HG03378 (cell line): Measurements from ENCODE around the gene ENTR1.

Experiments
- ATAC-seq: cut with Tn5 transposase; IDR thresholded peaks from one replicate; pipeline ENCODE4 v1.9.1; 2021; ENCODE audit warnings: mild to moderate bottlenecking, moderate library complexity; ENCODE audit not compliant: unreplicated experiment

ENTR1 gene

DNA sequence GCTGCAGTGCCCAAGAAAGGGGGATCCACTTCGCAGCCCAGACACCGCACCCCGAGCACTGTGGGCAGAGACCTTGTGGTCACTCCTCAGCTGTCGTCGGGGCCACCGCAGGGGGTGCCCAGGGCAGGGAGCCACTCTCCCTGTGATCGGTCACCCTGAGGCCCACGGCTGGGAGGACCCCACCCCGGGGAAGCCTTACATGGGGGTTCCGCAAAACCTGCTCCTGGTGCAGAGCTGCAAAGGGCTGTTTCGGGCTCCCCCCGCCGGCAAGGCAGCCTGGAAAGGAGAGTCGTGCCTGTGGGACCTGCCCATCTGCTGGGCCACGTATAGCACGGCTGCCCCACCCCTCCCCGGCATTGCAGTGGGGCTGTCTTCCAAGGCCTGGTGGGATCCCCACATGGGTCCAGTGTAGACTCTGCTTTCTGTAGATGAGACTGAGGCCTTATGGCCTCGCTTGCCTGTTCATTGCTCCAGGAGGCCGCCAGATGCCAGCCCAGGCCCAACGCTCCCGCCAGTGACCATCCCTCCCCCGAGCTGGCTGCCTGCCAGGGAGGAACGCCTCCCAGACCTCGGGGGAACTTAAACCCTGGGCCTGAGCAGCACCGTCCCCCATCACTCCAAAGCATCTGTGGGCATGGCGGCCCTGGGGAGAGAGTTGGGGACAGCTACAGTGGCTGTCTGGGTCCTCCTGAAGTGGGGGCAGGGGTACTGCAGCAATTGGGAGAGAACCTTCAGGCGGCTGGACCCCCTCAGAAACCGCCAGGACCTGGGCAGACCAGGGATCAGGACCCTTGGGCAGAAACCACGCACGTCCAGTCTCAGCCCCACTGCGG is 45.3 kb downstream of the ENTR1 start:
- no peak for ATAC-seq

DNA sequence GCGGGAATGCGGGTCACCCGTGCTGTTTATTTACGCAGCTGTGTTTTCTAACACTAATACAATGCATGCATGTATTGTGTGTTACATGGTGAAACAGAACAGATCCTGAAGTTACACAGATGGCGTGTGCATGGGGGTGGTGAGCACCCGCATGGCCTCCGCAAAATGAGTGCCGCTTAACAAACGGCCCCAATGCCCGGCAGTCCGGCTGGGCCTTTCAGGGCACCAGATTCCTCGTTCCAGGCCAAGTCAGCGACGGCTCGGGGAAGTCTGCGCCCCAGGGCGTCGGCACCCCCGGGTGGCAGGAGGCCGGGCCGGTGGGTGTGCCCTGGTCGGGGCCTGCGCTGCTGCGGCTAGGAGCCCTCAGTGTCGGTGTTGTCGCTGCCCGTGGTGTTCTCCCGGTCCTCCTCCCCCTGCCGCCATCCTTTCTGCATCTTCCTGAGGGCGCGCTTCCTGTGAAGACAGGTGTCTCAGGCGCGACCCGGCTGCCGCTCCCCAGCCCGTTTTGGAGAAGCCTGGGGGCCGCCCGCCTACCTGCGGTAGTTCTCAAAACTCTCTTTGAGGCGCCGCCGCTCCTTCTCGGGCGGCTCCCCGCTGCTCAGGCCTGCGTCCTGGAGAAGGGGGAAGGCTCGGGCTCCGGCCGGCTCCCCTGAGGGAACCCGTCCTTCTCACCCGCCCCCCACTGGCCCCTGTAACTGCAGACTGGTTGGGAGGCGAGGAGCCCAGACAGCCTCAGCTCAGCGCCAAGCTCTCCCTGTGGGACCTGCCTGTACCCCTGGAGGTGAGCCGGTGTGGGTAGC is 46.3 kb downstream of the ENTR1 start:
- peak; percentile 10 for ATAC-seq

DNA sequence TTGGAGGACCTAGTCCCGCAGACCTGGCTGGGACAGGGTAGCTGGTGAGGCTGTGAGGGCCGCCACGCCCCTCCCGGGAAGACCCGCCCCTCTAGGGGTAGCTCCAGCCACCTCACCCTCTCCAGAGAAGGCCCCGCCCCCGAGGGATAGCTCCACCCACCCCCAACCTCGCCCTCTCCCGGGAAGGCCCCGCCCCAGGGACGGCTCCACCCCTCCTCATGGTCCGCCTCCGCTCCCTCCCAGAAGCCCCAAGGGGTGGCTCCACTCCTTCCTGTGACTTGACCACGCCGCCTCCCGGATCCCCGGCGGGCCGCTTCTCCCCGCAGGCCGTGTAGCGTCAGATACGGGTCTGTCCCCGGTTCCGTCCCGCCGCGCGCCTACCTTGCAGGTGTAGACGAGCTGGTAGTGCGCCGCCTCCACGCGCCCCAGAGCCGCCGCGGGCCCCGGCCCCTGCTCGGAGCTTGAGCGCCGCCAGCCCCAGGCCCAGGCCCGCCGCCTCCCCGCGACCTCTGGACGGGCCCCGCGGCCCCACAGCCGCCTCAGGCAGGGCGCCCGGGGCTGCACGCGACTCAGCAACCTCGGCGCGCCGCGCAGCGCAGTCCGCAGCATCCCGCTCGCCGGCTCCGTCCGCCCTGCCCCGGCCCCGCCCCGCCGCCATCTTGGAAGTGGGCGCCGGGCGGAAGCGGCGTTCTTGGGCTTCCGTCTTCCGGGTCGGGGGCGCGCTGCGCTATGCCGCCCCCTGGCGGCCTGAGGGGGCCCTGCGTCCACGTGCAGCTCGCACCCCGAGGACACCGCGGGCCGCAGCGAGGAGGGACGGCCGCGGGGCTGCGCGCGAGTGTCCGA is 47.1 kb downstream of the ENTR1 start, which contains the start of gene DNLZ:
Gene DNLZ, minus strand, starts transcription at position 639 of the 843 bp plus-strand sequence. Its CDS starts 30 bp downstream, at position 609.
- peak; percentile 52 for ATAC-seq

DNA sequence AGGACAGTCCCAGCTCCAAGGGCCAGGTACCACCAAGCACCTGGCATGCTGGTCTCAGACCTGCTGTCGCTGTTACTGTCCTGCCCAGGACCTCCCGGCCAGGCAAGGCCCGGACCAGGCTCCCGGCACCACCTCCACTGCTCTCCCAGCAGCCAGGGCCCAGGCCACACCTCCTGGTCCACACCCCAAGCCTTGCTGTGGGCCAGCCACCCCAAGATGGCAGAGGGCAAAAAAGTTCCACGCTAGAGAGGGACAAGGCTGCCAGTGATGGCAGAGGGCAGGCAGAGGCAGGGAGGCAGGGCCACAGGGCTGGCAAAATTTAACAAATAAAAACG is 48.0 kb downstream of the ENTR1 start:
- no peak for ATAC-seq

DNA sequence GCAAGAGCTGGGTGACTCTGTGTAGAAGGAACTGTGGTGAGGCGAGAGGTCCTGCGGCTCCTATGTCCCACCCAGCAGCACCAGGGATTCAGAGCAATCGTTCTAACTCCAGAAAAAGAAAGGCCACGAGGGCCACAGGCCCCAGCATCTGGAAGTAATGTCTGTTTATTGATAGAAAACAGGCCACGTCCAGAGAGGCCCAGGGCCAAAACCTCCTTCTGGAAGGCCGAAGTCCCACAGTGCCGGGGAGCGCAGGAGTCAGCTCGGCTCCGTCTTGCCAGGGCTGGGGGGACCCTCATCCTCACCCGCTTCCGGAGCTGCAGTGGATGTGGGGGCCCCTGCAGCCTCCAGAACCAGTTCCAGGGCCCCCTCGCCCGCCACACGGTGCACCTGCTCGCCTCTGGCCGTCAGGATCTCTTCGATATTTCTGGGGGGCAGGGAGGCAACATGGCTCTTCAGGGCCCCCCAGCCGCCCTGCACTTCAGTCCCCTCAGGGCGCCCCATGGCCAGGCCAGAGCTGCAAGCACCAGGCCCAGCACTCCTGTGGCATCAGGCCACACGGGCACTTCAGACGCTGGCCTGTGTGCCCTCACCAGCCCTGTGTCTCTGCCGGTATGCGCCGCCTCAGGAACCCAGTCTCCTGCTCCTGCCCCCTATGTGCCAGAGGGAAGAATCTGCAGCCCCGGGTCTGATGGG is 48.5 kb downstream of the ENTR1 start:
- ATAC-seq, result no peak

DNA sequence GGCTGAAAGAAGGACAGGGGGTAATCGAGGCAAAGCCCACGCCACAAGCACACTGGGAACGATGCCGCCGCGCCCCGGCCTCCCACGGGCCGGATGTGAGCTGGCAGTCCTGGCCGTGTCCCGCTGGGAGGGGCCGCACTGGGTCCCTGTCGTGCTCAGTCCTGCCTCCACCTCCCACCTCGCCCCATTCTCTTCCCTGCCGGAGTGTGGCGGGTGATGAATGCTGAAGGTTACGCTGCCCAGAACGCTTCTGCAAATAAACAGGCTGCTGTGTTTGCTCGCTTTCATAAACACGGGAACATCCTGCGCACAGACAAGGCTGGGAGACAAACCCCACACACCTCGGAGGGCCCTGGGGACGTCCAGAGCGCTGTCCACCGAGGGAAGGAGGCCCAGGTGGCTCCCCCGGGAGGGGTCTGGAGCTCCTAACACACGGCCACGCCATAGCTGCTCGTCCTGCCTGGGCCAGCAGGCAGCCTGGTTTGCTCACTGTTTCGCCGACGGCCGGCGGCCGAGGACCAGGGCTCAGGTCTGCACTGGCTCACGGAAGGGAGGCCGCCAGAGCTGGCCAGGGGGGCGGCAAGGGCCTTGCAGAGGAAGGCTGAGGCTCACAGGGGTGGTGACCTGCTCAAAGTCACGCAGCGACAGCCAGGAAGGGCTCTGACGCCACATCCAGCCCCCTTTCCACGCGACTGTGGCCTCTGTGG is 49.2 kb downstream of the ENTR1 start:
- no peak for ATAC-seq

DNA sequence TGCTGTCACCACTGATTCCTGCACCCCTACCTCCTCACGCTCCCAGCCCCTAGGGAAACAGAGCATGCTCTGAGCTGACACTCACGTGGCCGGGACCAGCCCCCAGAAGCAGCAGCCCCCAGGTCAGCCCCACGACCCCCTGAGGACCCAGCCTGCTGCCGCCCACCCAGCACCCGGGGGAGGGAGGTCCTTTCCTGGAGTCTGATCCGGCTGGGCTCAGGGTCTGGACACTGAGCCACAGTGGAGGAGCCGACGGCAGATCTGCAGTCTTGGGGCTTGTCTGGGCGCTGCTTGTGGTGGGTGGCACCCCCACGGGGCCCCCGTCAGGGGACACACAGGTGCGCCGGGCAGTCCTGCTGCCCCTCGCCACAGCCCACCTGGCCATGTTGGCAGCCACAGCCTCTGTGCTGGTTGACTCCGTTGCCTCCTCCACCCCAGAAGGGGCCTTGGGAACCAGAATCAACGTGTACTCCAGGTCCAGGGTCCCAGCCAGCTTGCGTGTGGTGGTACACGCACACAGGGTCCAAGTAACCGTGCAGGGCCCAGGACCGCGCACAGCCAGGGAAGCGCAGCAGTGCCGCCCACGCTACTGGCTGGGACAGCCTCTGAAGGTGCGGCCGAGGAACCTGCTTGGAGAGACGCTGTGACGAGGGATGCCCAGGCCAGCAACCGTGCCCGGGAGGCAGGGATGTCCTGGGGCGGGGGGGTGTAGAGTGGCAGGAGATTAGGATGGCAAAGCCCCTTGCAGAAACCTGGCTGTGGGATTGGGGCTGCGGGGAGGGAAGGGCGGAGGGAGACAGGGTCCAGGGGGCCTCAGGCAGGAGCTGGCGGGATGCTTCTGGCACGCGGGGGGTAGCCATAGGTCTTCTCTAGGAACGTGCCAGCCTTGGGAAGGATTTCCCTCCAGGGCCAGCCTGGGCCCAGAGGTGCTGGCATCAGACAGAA is 50.4 kb downstream of the ENTR1 start:
- no peak for ATAC-seq

DNA sequence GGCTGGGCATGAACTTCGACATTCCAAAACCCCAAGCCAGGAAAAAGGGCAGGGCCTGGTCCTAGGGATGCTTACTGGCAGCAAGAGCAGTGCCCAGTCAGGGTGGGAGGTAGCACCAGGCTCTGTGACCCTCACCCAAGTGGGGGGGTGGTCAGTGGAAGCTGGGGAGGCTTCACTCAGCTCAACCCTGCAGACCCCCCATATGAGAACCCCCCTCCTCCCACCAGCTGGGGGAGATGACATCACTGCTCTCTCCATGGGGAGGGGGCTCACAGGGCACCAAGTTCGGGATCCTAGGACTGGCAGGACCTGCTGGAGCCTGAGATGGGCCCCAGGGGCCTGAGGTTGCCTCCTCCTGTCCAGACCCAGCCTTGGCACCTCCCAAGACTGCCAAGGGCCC is 51.5 kb downstream of the ENTR1 start:
- no peak for ATAC-seq

DNA sequence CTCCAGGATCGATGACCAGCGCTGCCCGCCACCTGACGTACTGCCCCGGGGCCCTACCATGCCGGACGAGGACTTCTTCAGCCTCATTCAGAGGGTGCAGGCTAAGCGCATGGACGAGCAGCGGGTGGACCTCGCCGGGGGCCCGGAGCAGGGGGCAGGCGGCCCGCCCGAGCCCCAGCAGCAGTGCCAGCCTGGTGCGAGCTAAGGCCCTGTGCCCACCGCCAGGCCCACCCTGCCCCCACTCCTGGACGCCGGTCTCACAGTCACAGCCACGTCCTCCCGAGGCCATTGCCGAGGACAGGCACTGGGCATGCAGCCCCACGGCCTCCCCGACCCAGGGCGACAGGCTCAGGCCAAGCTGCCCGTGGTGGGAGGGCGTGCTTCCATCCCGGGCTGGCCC is 52.4 kb downstream of the ENTR1 start:
- ATAC-seq, result no peak

DNA sequence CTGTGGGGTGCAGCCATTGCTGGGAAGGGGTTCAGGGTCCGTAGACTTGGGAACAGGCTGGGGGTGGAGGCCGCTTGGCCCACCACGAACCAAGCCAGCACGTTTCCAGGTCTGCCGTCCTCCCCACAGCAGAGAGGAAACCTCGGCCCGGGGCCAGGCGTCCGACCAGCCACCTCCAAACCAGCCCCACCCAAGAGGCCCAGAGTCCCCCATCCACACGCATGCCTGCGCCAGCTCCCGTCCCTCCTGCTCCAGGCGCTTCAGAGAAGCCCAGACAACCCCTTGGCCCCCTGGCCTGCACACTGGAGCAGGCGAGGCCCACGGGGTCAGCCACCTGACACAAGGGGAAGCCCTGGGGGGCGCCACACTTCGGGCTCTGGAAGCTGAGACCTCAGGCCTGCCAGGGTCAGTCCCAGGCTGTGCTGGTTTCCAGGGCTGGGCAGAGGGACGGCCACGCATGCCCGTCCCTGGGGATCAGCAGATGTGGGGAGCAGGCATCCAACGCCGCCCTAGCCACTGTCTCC is 53.1 kb downstream of the ENTR1 start:
- ATAC-seq, result no peak

DNA sequence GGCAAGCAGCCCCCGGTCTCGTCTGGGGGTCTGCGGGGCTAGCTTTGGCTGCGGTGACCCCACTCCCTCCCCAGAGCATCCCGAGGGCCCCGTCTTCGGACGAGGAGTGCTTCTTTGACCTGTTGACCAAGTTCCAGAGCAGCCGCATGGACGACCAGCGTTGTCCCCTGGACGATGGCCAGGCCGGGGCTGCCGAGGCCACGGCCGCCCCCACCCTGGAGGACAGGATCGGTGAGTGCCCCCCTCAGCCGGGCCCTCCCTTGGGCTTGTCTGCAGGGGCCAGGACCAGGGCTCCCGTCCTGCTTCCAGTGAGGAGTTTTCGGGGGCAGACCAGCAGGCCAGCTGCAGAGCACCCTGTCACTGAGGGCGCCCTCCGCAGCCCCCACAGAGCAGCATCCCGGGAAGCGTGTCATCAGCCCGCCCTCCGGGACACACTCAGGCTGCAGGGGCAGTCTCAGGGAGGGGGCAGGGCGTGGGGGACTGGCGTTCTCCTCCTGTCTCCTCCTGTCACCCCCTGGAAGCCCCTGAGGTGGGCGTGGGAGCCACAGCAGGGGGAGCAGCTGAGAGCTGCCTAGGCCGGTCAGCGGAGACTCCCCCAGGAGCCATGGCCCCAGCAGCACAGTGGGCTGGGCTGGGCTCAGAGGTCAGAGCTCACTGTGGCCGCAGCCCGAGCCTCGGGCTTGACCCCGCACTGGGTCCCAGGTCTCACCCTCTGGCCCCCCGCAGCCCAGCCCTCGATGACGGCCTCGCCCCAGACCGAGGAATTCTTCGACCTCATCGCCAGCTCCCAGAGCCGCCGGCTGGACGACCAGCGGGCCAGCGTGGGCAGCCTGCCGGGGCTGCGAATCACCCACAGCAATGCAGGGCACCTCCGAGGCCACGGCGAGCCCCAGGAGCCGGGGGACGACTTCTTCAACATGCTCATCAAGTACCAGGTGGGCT is 54.5 kb downstream of the ENTR1 start:
- no peak for ATAC-seq

DNA sequence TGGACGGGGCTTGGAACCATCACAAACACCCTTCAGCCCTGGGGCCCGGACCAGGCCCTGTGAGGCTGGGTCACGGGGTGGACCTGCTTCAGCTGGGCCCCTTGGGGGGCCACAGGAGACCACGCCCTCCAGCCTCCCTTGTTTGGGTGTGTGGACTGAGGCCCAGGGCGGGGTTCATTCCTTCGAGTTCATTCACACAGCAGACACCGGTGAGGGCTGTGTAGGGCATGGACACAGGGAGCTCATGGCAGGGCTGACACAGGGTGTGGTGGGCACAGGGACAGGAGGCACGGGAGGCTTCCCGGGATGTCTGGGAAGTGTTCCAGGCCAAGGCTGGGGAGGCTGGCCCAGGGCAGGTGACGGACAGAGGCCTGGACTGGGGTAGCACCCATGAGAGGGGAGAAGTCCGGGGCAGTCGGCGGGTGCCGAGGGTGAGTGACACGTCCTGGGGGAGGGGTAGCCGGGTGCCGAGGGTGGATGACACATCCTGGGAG is 55.8 kb downstream of the ENTR1 start:
- no peak for ATAC-seq

DNA sequence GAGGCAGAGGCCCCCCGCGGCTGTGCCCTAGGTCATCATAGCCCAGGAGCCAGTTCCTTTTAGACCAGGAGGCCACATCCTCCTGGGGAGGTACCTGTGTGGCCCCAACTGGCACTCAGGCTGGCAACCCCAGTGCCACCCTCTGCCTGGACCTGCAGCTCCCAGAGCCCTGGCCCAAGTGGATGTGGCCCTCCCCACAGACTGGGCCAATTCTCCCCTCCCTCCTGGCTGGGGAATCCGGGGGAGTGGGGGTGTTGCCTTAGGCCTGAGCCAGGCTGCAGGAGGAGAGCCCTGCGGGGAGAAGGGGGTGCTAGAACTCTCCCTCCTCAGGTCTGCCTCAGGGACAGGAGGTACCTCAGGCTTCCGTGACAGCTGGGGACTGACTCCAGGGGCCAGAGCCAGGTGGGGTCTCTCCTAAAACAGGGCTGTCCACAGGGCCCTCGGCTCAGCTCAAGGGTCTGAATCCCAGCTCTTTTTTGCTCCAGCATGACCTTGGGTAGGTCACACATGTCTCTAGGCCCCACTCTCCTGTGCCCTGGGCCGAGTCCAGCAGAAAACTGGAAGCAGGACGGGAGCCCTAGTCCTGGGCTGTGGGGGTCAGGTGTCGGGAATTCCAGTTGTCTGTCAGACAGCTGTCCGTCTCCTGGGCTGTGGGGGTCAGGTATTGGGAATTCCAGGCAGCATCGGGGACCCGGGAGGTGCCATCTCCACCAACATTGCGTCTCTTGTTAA is 56.5 kb downstream of the ENTR1 start:
- ATAC-seq, result no peak

DNA sequence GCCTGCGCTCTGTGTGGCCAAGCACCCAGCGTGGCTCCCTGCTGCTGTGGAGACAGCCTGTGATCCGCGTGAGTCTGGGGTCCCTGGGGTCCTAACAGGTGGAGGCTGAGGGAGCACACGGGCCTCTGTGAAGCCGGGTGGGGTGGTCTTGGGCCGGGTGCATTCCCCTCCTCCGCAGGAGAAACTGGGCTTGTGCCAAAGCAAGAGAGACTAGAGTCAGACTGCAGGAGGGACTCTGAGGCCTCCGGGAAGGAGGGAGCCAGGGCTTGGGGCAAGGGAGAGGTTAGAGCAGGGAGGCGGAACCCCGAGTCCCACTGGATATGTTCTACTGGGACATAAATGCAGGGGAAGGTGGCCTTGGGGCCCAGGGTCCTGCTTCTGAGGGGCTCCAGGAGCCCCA is 57.3 kb downstream of the ENTR1 start:
- no peak for ATAC-seq

DNA sequence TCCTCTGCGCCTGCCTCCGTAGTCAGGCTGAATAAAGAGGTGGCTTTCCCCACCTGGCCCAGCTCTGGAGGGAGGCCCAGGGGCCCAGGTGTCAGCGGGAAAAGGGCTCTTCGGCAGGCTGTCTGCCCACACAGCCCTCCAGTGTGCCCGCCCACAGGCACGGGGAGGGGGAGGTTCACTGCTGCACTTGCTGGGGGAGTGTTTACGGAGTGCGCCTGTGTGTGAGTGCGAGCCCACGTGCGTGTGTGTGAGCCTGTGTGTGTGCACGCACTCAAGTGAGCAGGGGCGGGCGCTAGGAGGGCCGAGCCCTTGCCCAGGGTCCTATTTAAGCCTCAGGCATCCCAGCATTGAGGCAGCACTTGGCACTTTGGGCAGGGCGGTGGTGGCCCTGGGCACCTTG is 57.7 kb downstream of the ENTR1 start:
- no peak for ATAC-seq
